Fibroblast of skin of back (primary cell): ENCODE results near the gene FNDC8. TPM values are rescaled to one million over a fixed set of nuclear protein-coding genes. Genes with fewer than 3 reads are reported as not detected.
"Not testable (repeated sequence)": the region's sequence is repeated elsewhere in the genome, so short reads cannot be mapped to it uniquely, and the experiment has no call there.

ENCODE experiments used
- DNase-seq: peaks from one replicate; pipeline ENCODE4 v3.0.0-alpha.2; 2013
- polyA plus RNA-seq, 2 experiments: library from polyadenylated mRNA; unstranded; fragments of 120-200 nt; gene quantifications; one replicate each; pipeline ENCODE4 v1.2.1, GENCODE V29; 2013; ENCODE audit not compliant: insufficient read length in 2 of 2

Gene FNDC8
- 0.18 TPM for polyA plus RNA-seq (2013, experiment 1 of 2; ENCODE audit: insufficient read length)
- not detected for polyA plus RNA-seq (2013, experiment 2 of 2; ENCODE audit: insufficient read length)

DNA sequence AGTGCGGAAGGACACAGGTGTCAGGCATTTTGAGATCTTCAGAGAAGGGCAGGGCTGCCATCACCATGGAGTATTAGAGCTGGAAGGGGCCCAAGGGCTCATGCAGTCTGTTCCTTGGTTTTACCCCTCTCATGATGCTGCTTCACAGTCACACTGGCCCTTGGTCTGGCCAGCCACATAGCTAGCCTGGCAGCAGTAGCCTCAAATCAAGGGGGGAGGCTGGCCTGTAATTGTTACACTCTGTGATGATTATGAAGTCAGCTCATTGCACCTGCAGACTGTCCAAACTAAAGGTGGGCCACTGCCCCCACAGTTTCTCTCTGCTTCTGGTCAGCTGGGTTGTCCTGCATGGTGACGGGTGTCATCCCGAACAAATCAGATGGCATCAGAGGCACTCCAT lies at the start of gene FNDC8:
TSS of gene FNDC8 (plus strand) at position 301 of the 400 bp plus-strand sequence. CDS start at position 380, 79 bp downstream.
- DNase-seq, result no peak

DNA sequence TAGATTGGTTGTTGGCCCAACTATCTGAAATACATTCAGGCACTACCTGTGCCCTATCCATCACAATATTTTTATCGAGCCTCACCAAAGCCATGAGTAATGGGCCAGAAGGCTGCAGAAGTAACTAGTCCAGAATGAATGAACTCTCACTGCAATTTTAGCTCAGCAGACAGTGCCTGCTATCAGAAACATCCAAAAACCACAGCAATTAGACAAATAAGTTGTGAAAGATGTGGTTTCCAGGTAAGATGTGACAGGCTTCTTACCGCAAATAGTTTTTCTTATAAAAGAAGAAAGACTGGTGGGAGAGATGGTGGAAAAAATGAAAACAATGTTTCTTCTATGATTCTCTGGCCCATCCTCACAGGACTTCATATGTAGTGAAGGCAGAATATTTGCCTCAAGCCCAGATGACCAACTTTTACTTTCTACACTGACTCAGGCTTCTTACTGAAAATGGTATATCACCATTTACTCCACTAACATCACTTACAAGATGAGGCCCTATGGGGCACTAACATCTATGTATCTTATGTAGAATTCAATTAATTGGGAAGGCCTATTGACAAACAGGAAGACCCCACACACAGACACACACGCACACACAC lies 48.1 kb upstream of the FNDC8 start:
- DNase-seq, result no peak

DNA sequence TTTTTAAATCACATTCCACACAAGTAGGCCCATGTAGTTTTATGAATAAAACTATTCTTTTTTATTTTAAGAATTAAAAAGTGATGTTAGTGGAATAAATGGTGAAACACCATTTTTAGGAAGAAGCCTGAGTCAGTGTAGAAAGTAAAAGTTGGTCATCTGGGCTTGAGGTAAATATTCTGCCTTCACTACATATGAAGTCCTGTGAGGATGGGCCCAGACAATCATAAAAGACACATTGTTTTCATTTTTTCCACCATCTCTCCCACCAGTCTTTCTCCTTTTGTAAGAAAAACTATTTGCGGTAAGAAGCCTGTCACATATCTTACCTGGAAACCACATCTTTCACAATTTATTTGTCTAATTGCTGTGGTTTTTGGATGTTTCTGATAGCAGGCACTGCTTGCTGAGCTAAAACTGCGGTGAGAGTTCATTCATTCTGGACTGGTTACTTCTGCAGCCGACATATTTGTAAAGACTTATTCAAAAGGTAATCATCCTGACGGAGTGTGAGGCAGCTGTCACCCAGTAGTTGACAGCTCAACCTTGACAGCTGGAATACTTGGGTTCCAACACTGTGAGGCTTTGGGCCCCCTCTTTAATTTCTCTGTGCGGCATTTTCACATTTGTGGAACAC lies 47.3 kb upstream of the FNDC8 start:
- DNase-seq, result no peak

- DNase-seq, result no peak
Measured at GRCh38 chr17:35074711-35075707, 46.4 kb upstream of the FNDC8 start.

- no peak for DNase-seq
Measured at GRCh38 chr17:35076874-35077273, 44.5 kb upstream of the FNDC8 start.

GRCh38 chr17:35079547-35080423 lies 41.6 kb upstream of the FNDC8 start:
- DNase-seq, result no peak

GRCh38 chr17:35080536-35080935 lies 40.9 kb upstream of the FNDC8 start:
- no peak for DNase-seq

DNA sequence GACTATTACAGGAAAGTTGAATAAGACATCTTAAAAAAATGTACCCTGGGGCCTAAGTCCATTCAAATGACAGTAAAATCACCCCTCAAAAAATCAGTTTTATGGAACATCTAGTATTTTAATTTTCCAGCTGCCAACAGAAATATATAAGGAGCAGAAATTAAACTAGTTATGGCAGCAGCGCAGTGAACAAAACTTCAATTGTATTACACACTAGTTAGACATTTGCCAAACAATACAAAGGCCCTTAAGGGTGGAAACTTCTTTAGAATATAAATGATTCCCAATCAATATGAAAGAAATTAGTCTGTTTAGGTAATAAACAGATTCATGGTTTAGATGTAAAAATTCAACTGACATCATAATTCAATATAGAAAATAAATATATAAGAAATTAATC lies 39.8 kb upstream of the FNDC8 start:
- no peak for DNase-seq

DNA sequence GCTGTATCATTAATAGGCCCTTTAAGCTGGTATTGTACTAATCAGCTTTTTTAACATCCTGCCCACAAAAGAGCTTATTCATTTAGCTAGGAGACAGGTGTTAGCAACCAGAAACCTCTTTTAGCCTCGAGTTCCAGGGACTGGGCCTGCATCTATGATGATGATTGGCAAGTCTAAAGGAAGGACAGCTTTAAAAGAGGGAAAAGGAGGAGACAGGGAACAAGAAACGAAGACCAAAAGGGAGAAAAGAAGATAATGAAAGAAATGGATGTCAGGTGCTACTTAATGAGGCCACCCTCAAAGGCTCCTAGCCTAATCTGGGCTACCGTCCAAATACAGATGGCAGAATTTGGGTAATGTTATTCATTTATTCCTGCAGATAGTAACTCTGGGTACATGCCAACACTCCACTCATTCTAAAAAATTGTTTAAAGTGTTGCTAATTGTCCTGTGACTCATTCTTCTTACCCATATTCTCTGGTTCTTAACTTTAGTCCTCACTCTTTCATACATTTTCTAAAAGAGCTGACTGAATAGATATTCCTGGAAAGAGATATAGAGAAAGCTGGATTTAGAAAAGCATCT lies 39.2 kb upstream of the FNDC8 start:
- peak; percentile 86 for DNase-seq

DNA sequence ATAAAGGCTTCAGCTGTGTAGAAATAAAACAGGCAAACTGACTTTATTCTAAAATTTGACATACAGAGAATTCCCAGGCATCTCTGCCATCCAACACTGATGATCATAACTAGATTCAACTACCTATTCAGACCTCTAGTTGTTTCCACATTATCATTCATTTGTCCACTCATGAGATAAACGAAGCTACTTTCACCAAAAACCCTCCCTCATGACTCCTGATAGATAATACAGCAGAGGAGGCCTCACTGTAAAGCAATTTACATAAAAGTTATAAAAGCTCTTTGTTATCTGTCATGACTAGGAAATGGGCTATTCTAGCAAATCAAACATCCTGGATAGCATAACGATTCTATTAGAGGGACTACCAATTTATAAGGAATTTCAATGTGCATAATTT lies 38.3 kb upstream of the FNDC8 start:
- DNase-seq, result no peak

DNA sequence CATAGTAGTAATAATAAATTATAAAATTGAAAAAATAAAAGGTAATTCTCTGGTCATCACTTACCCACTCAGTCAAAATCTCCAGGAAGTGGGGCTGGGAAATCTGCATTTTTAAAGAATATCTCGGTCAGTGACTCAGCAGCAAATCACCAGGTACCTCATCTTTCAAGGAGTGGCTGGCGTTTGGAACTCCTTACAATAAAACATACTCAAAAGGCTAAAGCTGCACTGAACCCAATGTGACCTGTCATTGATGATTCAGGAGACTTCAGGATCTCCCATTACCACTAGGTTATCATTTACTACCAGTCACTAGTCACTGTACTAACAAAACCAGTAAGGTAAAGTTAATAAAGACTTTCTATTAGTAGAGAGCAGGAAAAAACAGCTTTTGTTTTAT lies 36.4 kb upstream of the FNDC8 start:
- peak; percentile 49 for DNase-seq

DNA sequence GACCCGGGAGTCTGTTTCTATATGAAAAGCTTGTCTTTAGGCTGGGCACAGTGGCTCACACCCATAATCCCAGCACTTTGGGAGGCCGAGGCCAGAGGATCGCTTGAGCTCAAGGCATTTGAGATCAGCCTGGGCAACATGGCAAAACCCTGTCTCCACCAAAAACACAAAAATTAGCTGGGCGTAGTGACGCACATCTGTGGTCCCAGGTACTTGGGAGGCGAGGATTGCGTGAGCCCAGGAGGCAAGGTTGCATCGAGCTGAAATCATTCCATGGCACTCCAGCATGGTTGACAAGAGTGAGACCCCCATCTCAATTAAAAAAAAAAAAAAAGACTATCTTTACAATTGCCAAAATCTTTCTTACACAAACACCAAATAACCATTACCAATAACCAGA lies 35.3 kb upstream of the FNDC8 start:
- no peak for DNase-seq

- DNase-seq, result no peak
Measured at GRCh38 chr17:35086931-35087573, 34.4 kb upstream of the FNDC8 start.

GRCh38 chr17:35087731-35088355 lies 33.6 kb upstream of the FNDC8 start:
- peak; percentile 6 for DNase-seq

- peak; percentile 26 for DNase-seq
Measured at GRCh38 chr17:35088356-35088880, 33.0 kb upstream of the FNDC8 start.

DNA sequence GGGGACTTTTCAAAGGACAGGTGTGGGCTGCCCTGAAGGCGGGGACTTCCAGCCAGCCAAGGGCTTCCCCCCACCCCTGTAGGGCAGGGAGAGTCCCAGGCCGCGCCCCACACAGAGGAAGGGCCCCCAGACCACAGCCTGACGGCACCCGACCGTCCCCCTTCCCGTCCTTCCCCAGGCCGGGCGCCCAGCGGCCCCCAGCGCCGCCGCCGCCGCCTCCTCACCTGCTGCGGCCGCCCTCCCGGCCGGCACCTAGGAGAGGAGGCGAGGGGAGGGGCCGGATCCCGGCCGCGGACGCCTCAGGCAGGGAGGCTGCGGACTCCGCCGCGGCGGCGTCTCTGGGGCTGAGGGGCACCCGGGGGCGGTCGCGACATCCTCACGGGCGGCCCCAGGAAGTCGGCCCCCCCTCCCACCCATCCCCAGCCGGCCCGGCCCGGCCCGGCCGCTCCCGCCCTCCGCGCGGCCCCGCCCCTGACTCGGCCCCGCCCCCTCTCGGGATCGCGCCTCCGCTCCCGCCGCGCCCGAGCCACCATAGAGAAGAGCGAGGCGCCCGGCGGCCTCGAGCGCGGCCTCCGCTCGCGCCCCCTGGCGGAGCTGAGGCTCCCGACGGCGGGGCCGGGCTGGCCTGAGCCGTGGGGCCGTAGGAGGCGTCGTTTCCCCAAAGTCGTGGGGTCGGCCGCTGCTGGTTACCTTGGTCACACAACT lies 32.4 kb upstream of the FNDC8 start:
- peak; percentile 83 for DNase-seq

DNA sequence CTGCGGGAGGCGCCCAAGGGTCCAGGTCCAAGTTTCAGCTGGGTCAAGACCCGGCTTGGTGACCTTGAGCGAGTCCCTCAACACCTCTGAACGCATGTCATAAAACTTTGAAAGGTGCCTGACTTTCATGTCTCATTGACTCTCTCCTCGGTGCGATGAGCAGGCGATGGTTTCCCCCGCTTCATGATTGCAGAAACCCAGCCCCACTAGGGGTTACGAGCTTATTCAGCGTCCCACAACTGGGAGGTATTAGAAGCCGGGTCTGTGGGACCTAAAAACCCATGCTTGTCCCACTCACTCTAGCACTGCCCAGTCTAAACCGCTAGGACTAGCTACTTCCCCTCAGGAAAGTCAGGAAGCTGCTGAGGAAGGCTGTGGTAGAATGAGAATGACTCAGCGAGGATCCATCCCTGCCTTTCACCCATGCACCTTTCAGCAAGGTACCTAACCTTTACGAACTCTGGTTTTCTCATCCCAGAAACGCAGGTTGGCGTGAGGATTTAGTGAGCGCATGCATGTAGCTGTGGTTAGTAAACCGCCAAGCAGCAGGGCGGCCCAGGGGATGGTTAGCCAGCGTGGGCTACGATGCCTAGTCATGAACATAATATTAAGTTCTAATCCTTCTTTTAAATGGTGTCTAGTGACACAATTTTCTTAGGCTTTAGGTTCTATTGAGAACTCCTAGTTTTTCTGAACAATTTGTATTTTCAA lies 31.7 kb upstream of the FNDC8 start:
- peak; percentile 44 for DNase-seq

- not testable (repeated sequence) for DNase-seq
Measured at GRCh38 chr17:35090707-35091106, 30.7 kb upstream of the FNDC8 start.

DNA sequence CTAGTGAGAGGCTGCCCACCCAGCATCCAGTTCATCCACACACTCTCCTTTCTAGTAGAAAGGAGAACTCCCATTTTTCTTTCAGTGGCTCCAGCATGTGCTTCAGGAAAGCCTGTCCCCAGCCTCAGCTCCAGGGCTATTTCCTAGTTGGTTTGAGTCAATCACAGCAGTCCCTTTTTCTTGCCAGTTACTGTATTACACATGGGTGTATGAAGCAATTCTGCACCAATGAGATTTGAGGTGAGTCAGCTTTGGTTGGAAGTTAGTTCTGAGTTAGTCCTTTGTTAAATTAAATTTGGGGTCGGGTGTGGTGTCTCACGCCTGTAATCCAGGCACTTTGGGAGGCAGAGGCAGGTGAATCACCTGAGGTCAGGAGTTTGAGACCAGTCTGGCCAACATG lies 26.5 kb upstream of the FNDC8 start:
- DNase-seq, result peak; percentile 69
